HepG2 (cell line): ENCODE measurements around the gene CSNK1D. TPM values are rescaled to one million over a fixed set of nuclear protein-coding genes. Genes with fewer than 3 reads are reported as not detected.
A peak's percentile ranks its signal among the peaks of the same experiment; 100 is the strongest.

ENCODE experiments used
- ATAC-seq: fragments of 200-7000 bp; cut with Tn5 transposase; 3 replicates; pipeline ENCODE4 v1.9.1; 2020; ENCODE audit warnings: mild to moderate bottlenecking, moderate library complexity
- BruUV-seq: library from RNA; stranded (reverse); fragments of 400-500 nt; replicated peaks from 2 replicates; lab custom pipeline; 2021; lab: Mats Ljungman, UMichigan
- CTCF ChIA-PET: fragments of 300-600 bp; formaldehyde crosslinking; extraction: SDS; loops from one replicate; lab custom pipeline; 2021; ENCODE audit warnings: low total read pairs, inconsistent platforms, low intra/inter-chr PET ratio; lab: Yijun Ruan, JAX
- POLR2A ChIA-PET: fragments of 350-600 bp; sonication (Branson Sonifier 250); formaldehyde crosslinking; loops from one replicate; lab custom pipeline; 2020; ENCODE audit warnings: antibody characterized with exemption, inconsistent platforms; lab: Yijun Ruan, JAX
- DNase-seq: peaks from one replicate; pipeline ENCODE4 v3.0.0-alpha.2; 2015; ENCODE audit warnings: low spot score
- FAIRE-seq: peaks from 3 replicates; lab custom pipeline; 2011; peaks lifted over from hg19 to GRCh38; lab: Jason Lieb, UNC
- H2AFZ ChIP-seq: one replicate; pipeline ENCODE4 v1.6.1; 2011; ENCODE audit warnings: low read length, inconsistent platforms
- H3K27ac ChIP-seq: fragments of 300-600 bp; 3 replicates; pipeline ENCODE4 v1.8.0; 2011; ENCODE audit warnings: mixed run types, mild to moderate bottlenecking, mixed read lengths, low read length, inconsistent platforms; ENCODE audit not compliant: insufficient read depth; ENCODE audit errors: extremely low read length
- H3K27me3 ChIP-seq, 2 experiments: fragments of 200-600 bp in 1 of 2; 2 replicates in 1 of 2; 3 replicates in 1 of 2; pipeline versions ENCODE4 v1.6.0 to v1.8.0; 2011; ENCODE audit warnings: low read length in 2 of 2, mild to moderate bottlenecking in 2 of 2, moderate library complexity in 2 of 2, inconsistent platforms in 1 of 2; ENCODE audit not compliant: insufficient read depth in 2 of 2, control insufficient read depth in 1 of 2
- H3K36me3 ChIP-seq, 2 experiments: fragments of 200-600 bp in 1 of 2; replicated peaks in 1 of 2; 2 replicates in 1 of 2; 3 replicates in 1 of 2; pipeline versions ENCODE4 v1.5.1 to v1.8.0; 2011; ENCODE audit warnings: low read length in 2 of 2, inconsistent platforms in 1 of 2; ENCODE audit not compliant: insufficient read depth in 2 of 2, control insufficient read depth in 1 of 2
- H3K4me1 ChIP-seq: 2 replicates; pipeline ENCODE4 v1.5.1; 2012; ENCODE audit warnings: low read length, inconsistent platforms; ENCODE audit not compliant: insufficient read depth
- H3K4me2 ChIP-seq: 2 replicates; pipeline ENCODE4 v1.6.0; 2011; ENCODE audit warnings: low read depth, low read length, inconsistent platforms
- H3K4me3 ChIP-seq, 3 experiments: fragments of 200-600 bp in 1 of 3; sonication (generic), shearing (Covaris generic) in 1 of 3; replicated peaks in 1 of 3; 2 replicates each; pipeline ENCODE4 v1.5.1; 2011 to 2016; ENCODE audit warnings: low read length in 3 of 3, inconsistent platforms in 2 of 3, low read depth in 2 of 3, mild to moderate bottlenecking in 2 of 3, control low read depth in 1 of 3, mixed read lengths in 1 of 3; ENCODE audit not compliant: insufficient read depth in 1 of 3
- H3K79me2 ChIP-seq: one replicate; pipeline ENCODE4 v1.6.1; 2011; ENCODE audit warnings: low read length, inconsistent platforms; ENCODE audit not compliant: insufficient read depth
- H3K9ac ChIP-seq: 2 replicates; pipeline ENCODE4 v1.6.0; 2011; ENCODE audit warnings: mild to moderate bottlenecking, low read depth, low read length, inconsistent platforms; ENCODE audit not compliant: insufficient read depth
- H3K9me3 ChIP-seq: 2 replicates; pipeline ENCODE4 v1.5.1; 2012; ENCODE audit warnings: mild to moderate bottlenecking, low read length
- H4K20me1 ChIP-seq: 2 replicates; pipeline ENCODE4 v1.6.0; 2011; ENCODE audit warnings: inconsistent platforms, mild to moderate bottlenecking, low read length, moderate library complexity; ENCODE audit not compliant: insufficient read depth
- DR1 ChIP-seq: sonication (generic); formaldehyde crosslinking; IDR thresholded peaks from 2 replicates; pipeline ENCODE4 v1.8.0; 2021; ENCODE audit warnings: mild to moderate bottlenecking, missing genetic modification reagents, inconsistent platforms
- GTF3A ChIP-seq: sonication (generic); formaldehyde crosslinking; conservative IDR thresholded peaks from 2 replicates; pipeline ENCODE4 v1.4.0; 2020; ENCODE audit warnings: mild to moderate bottlenecking, missing genetic modification reagents
- HOXA7 ChIP-seq: sonication (generic); formaldehyde crosslinking; IDR thresholded peaks from 2 replicates; pipeline ENCODE4 v1.8.1; 2022; ENCODE audit warnings: mild to moderate bottlenecking, missing genetic modification reagents, moderate library complexity
- NAIF1 ChIP-seq: sonication (generic); formaldehyde crosslinking; IDR thresholded peaks from 2 replicates; pipeline ENCODE4 v1.5.0; 2020; ENCODE audit warnings: mild to moderate bottlenecking, missing genetic modification reagents, borderline replicate concordance
- ZFAT ChIP-seq: sonication (generic); formaldehyde crosslinking; conservative IDR thresholded peaks from 2 replicates; pipeline ENCODE4 v1.8.1; 2023; ENCODE audit warnings: missing genetic modification reagents, inconsistent platforms
- ZNF441 ChIP-seq: sonication (generic); formaldehyde crosslinking; IDR thresholded peaks from 2 replicates; pipeline ENCODE4 v1.7.0; 2021; ENCODE audit warnings: missing genetic modification reagents, borderline replicate concordance
- ZNF556 ChIP-seq: sonication (generic); formaldehyde crosslinking; IDR thresholded peaks from 2 replicates; pipeline ENCODE4 v1.4.0; 2020; ENCODE audit warnings: mild to moderate bottlenecking, missing genetic modification reagents, borderline replicate concordance
- WGBS: methylation state at CpG from one replicate; pipeline ENCODE4 v1.1.6; 2017; ENCODE audit warnings: low lambda C conversion rate; 5-methylcytosine and 5-hydroxymethylcytosine counted together
- in situ Hi-C: cut with HindIII; loops from 2 replicates; pipeline ENCODE4 v1.10.0; 2017; ENCODE audit warnings: low pct_unique_long_range_greater_than_20kb; ENCODE audit not compliant: extremely low pct_ligation_motif_present
- intact Hi-C: fragments of 100-400 bp; cut with micrococcal nuclease; formaldehyde crosslinking; loops from one replicate; pipeline ENCODE4 v1.10.0; 2022; ENCODE audit not compliant: unreplicated experiment
- polyA plus RNA-seq, 8 experiments: library from polyadenylated mRNA; depleted of rRNA in 3 of 8; stranded (reverse) in 7 of 8; unstranded in 1 of 8; fragments of >200 nt; fragmentation: Illumina TruSeq in 4 of 8; extraction: Trizol in 4 of 8; gene quantifications; 2 replicates each; pipeline versions ENCODE4 v1.2.1 to v1.2.3, GENCODE V29; 2011 to 2016; ENCODE audit warnings: low read depth in 4 of 8, missing spikeins in 1 of 8, mixed read lengths in 1 of 8; ENCODE audit not compliant: insufficient read depth in 1 of 8
- total RNA-seq, 5 experiments: library from RNA; depleted of rRNA; stranded (reverse); fragments of >200 nt; fragmentation: Illumina TruSeq; extraction: Trizol; gene quantifications; 2 replicates each; pipeline ENCODE4 v1.2.3, GENCODE V29; 2016; ENCODE audit warnings: low read depth in 1 of 5
- TF ChIP-seq, protein P1 (sequence below): sonication (generic); formaldehyde crosslinking; IDR thresholded peaks from 2 replicates; pipeline ENCODE4 v1.8.1; 2023; ENCODE audit warnings: mild to moderate bottlenecking, missing genetic modification reagents, borderline replicate concordance
- TF ChIP-seq, protein P2 (sequence below): sonication (generic); formaldehyde crosslinking; IDR thresholded peaks from 2 replicates; pipeline ENCODE4 v1.5.0; 2020; ENCODE audit warnings: missing genetic modification reagents

CSNK1D gene
- total and polyA plus RNA-seq, 2 of the 13 experiments (the other 11 are each of a cell fraction or from before 2014, with no cell fraction given) = 31.5 to 128 TPM

GRCh38 chr17:82311971-82312370 lies 38.5 kb upstream of the CSNK1D start (continued):
- TF ChIP-seq GTF3A (CRISPR knock-in tag) (no peak), ZFAT (CRISPR knock-in tag) (no peak)

GRCh38 chr17:82310877-82311276 lies 37.4 kb upstream of the CSNK1D start:
- H3K36me3 ChIP-seq = no peaks in the 10 kb centered on the region
- ChIA-PET CTCF (no interaction called here), POLR2A (interaction anchor here (2.9 kb wide), 1 partner anchor 12 kb away, joined by 24 read pairs; no protein-coding TSS in a partner anchor)
- WGBS = 95% methylated on average over 12 of the region's 21 CpGs
- TF ChIP-seq, protein P1, sequence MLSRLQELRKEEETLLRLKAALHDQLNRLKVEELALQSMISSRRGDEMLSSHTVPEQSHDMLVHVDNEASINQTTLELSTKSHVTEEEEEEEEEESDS (CRISPR knock-in tag) = no peak
- TF ChIP-seq ZNF556 (CRISPR knock-in tag) (0 out of 2 replicates have a peak, but pooled peaks have one; percentile 5), ZNF441 (no peak), HOXA7 (CRISPR knock-in tag) (no peak), NAIF1 (CRISPR knock-in tag) (no peak), DR1 (CRISPR knock-in tag) (no peak)
- TF ChIP-seq, protein P2, sequence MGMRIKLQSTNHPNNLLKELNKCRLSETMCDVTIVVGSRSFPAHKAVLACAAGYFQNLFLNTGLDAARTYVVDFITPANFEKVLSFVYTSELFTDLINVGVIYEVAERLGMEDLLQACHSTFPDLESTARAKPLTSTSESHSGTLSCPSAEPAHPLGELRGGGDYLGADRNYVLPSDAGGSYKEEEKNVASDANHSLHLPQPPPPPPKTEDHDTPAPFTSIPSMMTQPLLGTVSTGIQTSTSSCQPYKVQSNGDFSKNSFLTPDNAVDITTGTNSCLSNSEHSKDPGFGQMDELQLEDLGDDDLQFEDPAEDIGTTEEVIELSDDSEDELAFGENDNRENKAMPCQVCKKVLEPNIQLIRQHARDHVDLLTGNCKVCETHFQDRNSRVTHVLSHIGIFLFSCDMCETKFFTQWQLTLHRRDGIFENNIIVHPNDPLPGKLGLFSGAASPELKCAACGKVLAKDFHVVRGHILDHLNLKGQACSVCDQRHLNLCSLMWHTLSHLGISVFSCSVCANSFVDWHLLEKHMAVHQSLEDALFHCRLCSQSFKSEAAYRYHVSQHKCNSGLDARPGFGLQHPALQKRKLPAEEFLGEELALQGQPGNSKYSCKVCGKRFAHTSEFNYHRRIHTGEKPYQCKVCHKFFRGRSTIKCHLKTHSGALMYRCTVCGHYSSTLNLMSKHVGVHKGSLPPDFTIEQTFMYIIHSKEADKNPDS (CRISPR knock-in tag) = 0 out of 2 replicates have a peak, but pooled peaks have one; percentile 26
- BruUV-seq = no TSS peak
- no peak overlapping the region for H3K4me3 ChIP-seq
- H3K4me2 ChIP-seq = no peak overlapping the region
- DNase-seq (no peak), ATAC-seq (no peak; the same call in 2 of the 3 replicates), FAIRE-seq (no peak)
- H3K79me2 ChIP-seq = no peaks in the 10 kb centered on the region
- H3K27ac ChIP-seq = no peak overlapping the region
- H4K20me1 ChIP-seq = no peaks in the 10 kb centered on the region
- H3K9me3 ChIP-seq = no peaks in the 10 kb centered on the region
- intact Hi-C loops = no loop called here
- H3K9ac ChIP-seq = no peak overlapping the region
- no peaks in the 10 kb centered on the region for H3K27me3 ChIP-seq
- peaks cover 29% of the 10 kb centered on the region for H3K4me1 ChIP-seq
- no peak overlapping the region for H2AFZ ChIP-seq
- in situ Hi-C loops = no loop called here
